ENCODE results near the gene AGK.

AGK gene, protein sequence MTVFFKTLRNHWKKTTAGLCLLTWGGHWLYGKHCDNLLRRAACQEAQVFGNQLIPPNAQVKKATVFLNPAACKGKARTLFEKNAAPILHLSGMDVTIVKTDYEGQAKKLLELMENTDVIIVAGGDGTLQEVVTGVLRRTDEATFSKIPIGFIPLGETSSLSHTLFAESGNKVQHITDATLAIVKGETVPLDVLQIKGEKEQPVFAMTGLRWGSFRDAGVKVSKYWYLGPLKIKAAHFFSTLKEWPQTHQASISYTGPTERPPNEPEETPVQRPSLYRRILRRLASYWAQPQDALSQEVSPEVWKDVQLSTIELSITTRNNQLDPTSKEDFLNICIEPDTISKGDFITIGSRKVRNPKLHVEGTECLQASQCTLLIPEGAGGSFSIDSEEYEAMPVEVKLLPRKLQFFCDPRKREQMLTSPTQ

GRCh38 chr7:141551094-141551781 is at the start of gene AGK:
AGK (plus strand) TSS chr7:141551410; CDS start chr7:141555467, 4,057 bp downstream.
- DNase-seq (ENCODE audit: low read depth): no peak

DNA sequence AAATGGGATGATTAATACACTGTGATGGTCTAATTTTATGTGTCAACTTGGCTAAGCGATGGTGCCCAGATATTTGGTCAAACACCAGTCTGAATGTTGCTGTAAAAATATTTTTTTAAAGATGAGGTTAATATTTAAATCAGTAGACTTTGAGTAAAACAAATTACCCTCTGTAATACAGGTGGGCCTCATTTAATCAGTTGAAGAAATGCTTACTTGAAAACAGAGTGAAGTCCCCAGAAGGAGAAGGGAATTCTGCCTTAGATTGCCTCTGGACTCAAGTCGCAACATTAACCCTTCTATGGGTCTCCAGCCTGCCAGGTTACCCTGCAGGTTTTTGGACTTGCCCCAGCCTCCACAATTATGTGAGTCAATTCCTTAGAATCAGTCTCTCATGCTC is 49.8 kb upstream of the AGK start:
- no peak for DNase-seq (ENCODE audit: low read depth)

DNA sequence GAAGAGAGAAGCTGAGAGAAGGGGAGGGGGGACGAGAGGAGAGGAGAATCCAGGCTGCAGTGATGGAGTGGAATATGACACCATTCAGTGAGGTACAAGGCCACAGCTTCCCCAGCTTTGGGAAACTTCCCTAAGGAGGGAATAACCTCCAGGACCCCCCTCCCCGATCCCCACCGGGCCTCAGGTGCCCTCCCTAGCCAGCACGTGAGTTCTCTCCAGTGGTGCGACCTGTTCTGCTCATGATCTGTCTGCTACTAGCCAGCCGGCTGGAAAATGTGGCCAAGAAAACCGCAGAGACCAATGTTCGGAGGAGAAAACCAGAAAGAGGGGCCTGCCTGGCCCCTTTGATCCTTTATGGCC is 39.9 kb upstream of the AGK start:
- DNase-seq (ENCODE audit: low read depth): no peak

GRCh38 chr7:141511676-141512396 is 39.4 kb upstream of the AGK start:
- DNase-seq (ENCODE audit: low read depth): no peak

GRCh38 chr7:141512597-141512996 is 38.6 kb upstream of the AGK start:
- no peak for DNase-seq (ENCODE audit: low read depth)

GRCh38 chr7:141513720-141514119 is 37.5 kb upstream of the AGK start:
- no peak for DNase-seq (ENCODE audit: low read depth)

- no peak for DNase-seq (ENCODE audit: low read depth)
Measured at GRCh38 chr7:141515941-141516340, 35.3 kb upstream of the AGK start.

DNA sequence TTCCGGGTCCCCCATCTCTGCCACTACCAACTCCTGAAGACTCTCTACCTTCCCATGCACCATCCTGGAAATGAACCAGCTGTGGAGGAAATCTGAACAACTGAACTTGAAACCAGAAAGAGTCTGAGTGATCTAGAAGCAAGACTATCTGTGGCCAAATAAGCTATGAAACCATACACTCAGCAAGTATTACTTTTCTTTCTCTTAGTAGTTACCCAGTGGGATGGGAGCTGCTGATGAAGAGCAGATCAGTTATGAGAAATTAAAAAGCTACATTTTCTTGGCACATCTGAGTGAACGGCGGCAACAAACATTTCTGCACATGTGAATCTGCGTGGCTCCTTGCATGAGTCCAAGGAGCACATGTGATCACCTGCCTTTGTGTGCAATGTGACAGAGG is 31.6 kb upstream of the AGK start:
- no peak for DNase-seq (ENCODE audit: low read depth)

DNA sequence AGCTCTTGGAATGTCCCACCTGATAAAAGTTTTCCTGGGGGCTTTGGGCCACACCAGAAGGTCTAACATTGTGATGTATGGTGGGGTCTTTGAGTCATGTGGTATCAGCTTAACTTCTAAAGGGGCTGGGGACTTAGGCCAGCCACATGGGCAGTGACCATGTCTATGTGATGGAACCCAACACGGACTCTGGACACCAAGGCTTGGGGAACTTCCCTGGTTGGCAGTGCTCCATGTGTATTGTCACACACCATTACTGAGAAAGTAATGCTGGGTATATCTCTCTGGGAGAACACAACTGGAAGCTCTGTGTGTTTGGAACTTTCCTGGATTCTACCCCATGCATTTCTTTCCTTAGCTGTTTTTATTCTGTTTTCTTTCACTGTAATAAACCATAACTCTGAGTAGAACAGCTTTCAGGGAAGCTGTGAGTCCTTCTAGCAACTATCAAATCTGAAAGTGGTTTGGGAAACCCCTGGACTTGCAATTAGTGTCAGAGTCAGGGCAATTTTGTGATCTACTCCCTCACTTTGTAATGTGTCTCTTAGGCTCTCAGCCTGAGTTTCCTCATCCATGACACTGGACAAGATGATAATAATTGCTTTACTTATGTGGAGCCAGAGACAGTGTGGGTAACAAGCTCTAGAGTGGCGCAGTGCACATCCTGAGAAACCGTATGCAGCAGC is 28.4 kb upstream of the AGK start:
- no peak for DNase-seq (ENCODE audit: low read depth)

GRCh38 chr7:141525973-141526514 is 25.2 kb upstream of the AGK start:
- no peak for DNase-seq (ENCODE audit: low read depth)

GRCh38 chr7:141527076-141527475 is 24.1 kb upstream of the AGK start:
- no peak for DNase-seq (ENCODE audit: low read depth)

DNA sequence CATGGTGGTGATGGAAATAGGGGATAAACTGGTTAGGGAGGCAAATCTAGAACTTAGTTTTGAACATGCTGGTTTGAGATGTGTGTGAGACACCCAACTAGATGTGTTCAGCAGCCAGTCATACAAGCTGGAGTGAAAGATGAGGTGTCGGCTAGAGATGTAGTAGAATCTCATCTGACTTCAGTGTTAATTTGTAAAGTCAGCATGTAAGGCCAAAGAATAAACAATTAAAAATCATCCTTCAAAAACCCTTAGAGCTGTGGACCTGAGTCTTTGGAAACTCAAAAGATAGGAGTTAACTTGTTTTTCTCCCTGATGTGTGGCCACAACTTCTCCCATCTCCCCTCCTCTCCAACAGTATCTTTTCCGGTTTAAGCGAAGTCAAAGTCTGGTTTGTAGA is 22.8 kb upstream of the AGK start:
- no peak for DNase-seq (ENCODE audit: low read depth)

DNA sequence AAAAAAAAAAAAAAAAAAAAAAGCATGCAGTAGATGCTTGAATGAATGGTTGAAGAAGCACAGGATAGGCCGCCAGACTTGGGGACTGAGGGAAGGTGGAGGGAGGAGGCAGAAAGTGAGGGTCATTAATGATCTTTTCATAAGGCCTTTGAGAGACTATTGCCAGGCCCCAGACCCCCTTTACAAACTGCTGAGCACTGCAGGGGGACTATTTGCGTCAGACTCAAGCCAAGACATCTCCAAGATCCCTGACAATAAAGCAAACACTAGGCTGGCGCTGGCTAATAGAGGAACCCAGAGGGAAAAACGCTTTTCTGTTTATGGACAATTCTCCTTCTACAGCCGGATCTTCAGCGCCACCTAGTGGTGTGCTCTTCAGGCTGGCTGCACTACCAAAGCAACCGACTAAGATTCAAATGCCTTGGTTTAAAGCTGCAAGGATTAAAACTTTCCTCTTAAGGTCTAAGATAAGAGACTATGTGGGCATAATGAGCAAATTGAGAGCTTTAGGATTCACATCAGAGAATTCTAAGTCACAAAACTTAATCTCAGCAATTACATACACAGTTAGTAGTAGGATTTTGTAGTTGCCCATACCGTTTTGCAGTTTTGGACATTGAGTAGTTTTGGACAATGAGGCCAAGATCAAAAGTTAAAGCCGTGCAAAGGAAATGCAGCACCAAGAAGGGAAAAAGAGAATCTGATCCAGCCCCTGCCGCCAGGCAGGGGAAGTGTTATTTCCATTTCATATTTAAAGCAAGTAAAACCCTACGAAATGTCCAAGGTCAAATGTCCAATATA is 17.9 kb upstream of the AGK start:
- DNase-seq (ENCODE audit: low read depth): no peak

- DNase-seq (ENCODE audit: low read depth): no peak
Measured at GRCh38 chr7:141534757-141535737, 16.2 kb upstream of the AGK start.

DNA sequence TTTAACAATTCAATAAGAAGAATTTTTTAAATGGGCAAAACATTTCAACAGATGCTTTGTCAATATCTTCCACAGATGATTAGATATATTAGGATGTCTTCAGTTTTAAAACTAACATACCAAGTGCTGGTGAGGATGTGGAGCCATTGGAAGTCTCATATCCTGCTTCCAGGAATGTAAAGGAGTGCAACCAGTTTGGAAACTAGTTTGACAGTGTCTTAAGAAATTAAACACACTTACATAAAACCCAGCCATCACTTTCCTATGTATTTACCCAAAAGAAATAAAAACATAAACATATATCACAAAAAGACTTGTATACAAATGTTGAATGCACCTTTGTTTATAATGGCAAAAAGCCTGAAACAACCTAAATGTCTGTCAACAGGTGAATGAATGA is 13.3 kb upstream of the AGK start:
- no peak for DNase-seq (ENCODE audit: low read depth)

- DNase-seq (ENCODE audit: low read depth): no peak
Measured at GRCh38 chr7:141541375-141541774, 9.8 kb upstream of the AGK start.

GRCh38 chr7:141544831-141545230 is 6.4 kb upstream of the AGK start:
- no peak for DNase-seq (ENCODE audit: low read depth)

- DNase-seq (ENCODE audit: low read depth): no peak
Measured at GRCh38 chr7:141549582-141549981, 1.6 kb upstream of the AGK start.

DNA sequence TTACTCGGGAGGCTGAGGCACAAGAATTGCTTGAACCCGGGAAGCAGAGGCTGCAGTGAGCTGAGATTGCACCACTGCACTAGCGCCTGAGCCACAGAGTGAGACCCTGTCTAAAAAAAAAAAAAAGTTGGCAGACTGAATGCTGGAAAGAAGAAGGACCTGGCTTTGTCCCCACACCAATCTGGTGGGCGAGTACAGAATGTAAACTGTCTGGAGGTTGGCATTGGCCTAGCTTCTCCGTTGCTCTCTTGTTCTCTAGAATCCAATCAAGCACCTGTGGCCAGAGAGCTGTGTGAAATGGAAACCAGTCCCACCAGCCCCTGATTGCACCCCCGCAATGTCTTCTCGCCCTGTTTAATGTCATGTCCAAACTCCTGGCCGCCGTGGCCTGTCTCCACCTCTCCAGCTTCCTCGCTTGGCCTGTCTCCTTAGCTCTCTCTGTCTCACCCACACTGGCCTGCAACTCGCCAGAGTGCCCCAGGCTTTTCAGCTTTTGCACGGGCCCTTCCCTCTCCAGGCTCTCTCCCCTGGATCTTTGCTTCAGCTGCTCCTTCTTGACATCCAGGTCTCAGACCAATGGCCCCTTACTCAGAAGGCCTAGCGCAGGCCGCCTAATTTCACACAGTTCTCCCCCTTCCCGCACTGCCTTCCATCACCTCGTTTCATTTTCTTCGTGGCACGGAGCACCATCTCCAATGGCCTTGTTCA is 670 bp upstream of the AGK start:
- no peak for DNase-seq (ENCODE audit: low read depth)

All from HS-5 (cell line).